Muscle of arm (tissue), 12 donors: ENCODE measurements around the gene ADCY2. TPM values are rescaled to one million over a fixed set of nuclear protein-coding genes. Genes with fewer than 3 reads are reported as not detected.
A peak's percentile ranks its signal among the peaks of the same experiment; 100 is the strongest.

Experiments
- DNase-seq: peaks from one replicate; pipeline ENCODE4 v3.0.0-alpha.2; 2013
- polyA plus RNA-seq, 12 donors: library from polyadenylated mRNA; unstranded; fragments of 120-200 nt; gene quantifications; one replicate each; pipeline ENCODE4 v1.2.1, GENCODE V29; 2013; ENCODE audit not compliant: insufficient read length in 12 of 12

Gene ADCY2
- polyA plus RNA-seq, 12 donors, result 17.9 to 61.4 (median 49.8) TPM; not detected in 1

GRCh38 chr5:7867260-7867659 is 471.3 kb downstream of the ADCY2 start:
- no peak for DNase-seq

GRCh38 chr5:7868427-7868772 is 472.5 kb downstream of the ADCY2 start:
- no peak for DNase-seq

- DNase-seq, result peak; percentile 95
Observed at GRCh38 chr5:7868773-7869473, 473.0 kb downstream of the ADCY2 start, which contains the start of the genes FASTKD3 and MTRR. Gene FASTKD3, minus strand, starts transcription at chr5:7869031. Its CDS starts 948 bp downstream, at chr5:7868083. Gene MTRR, plus strand, starts transcription at chr5:7869148. Its CDS starts 1,647 bp downstream, at chr5:7870795.

- no peak for DNase-seq
Observed at GRCh38 chr5:7869474-7870136, 473.7 kb downstream of the ADCY2 start.

- no peak for DNase-seq
Observed at GRCh38 chr5:7871653-7872052, 475.7 kb downstream of the ADCY2 start.

GRCh38 chr5:7872517-7873130 is 476.7 kb downstream of the ADCY2 start:
- DNase-seq, result no peak

GRCh38 chr5:7873216-7873615 is 477.3 kb downstream of the ADCY2 start:
- no peak for DNase-seq

- no peak for DNase-seq
Observed at GRCh38 chr5:7874639-7875038, 478.7 kb downstream of the ADCY2 start.

GRCh38 chr5:7875151-7875550 is 479.2 kb downstream of the ADCY2 start:
- no peak for DNase-seq

GRCh38 chr5:7876867-7877266 is 480.9 kb downstream of the ADCY2 start:
- no peak for DNase-seq

GRCh38 chr5:7877851-7878250 is 481.9 kb downstream of the ADCY2 start:
- no peak for DNase-seq

GRCh38 chr5:7878381-7878873 is 482.5 kb downstream of the ADCY2 start:
- no peak for DNase-seq
